HG03575 (cell line): ENCODE data around the gene CDH7.

Experiments
- ATAC-seq: cut with Tn5 transposase; IDR thresholded peaks from one replicate; pipeline ENCODE4 v1.9.1; 2021; ENCODE audit not compliant: unreplicated experiment, insufficient number of reproducible peaks, low FRiP score; ENCODE audit errors: extremely low read depth

The CDH7 gene, protein sequence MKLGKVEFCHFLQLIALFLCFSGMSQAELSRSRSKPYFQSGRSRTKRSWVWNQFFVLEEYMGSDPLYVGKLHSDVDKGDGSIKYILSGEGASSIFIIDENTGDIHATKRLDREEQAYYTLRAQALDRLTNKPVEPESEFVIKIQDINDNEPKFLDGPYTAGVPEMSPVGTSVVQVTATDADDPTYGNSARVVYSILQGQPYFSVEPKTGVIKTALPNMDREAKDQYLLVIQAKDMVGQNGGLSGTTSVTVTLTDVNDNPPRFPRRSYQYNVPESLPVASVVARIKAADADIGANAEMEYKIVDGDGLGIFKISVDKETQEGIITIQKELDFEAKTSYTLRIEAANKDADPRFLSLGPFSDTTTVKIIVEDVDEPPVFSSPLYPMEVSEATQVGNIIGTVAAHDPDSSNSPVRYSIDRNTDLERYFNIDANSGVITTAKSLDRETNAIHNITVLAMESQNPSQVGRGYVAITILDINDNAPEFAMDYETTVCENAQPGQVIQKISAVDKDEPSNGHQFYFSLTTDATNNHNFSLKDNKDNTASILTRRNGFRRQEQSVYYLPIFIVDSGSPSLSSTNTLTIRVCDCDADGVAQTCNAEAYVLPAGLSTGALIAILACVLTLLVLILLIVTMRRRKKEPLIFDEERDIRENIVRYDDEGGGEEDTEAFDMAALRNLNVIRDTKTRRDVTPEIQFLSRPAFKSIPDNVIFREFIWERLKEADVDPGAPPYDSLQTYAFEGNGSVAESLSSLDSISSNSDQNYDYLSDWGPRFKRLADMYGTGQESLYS

DNA sequence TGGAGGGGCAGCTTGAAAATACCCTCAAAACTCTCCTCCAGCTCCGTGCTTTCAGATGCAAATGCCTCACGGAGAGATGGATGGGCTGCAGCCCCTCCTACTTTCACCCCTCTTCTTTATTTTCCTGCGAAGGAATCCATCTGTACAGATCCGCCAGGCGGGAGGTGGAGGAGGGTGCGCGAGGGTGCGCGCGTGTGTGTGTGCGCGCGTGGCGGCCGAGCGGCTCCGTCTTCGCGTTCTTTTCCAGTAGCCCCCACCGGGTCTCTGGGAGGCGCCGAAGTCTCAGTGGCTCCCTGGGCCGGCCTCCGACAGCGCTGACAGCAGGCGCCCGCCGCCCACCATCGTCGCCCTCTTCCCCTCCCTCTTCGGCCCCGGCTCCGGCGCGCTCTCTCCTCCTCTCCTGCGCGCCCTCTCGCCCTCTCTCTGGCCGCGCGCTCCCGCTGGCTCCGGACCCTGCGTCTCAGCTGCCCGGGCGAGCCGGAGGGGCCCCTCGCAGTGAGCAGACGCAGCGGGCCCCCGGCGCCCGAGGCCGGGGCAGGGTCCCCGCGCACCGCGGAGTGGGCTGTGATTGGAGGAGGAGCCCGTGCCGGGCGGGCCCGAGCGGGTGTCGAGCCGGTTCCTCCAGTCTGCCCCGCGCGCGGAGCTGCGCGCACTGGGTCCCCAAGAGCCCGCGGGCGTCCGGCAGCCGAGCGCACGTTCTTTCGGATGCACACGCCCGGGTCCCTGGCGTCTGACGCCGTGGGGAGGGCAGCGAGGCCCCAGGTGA is at the start of gene CDH7:
Gene CDH7 (plus strand): TSS at position 624 of the 766 bp plus-strand sequence. CDS start 11,831 bp downstream, outside the sequence.
- no peak for ATAC-seq

- ATAC-seq = no peak
These were observed 46.8 kb upstream of the CDH7 start for GRCh38 chr18:65704046-65704445.

DNA sequence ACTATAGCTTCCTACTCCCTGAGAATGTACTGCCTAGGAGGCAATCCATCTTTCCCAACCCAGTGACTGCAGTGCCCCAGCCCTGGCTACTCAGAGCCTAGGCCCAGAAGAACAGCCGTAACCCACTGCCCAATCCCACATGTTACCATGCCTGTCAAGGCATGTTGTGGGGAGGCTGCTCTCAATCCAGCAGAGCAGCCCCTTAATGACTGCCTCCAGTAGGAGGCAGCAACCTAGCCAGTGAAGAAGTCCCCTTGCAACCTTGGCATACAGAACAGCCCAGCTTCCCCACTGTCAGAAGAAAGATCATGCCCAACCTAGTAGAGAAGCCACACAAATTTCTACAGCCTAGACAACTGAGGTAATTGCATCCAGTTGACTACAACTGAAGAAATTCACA is 44.2 kb upstream of the CDH7 start:
- no peak for ATAC-seq

DNA sequence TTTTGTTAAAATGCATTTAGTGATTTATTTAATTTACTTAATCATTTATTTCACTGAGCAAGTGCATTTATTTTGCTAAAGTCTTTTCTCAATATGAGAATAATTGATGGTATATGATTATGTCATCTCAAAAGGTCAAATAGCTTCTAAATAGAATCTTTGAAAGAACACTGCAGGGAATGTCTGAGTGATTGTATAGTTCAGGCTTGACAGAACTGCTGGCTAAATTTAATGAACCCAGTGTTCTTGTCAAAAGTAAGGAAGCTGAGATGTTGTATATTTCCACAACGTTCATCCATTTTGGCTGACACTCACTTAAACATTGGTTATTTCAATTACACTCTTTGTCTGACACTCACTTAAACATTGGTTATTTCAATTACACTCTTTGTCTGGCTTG is 39.3 kb upstream of the CDH7 start:
- ATAC-seq = no peak

GRCh38 chr18:65721619-65722018 is 29.2 kb upstream of the CDH7 start:
- ATAC-seq = no peak

DNA sequence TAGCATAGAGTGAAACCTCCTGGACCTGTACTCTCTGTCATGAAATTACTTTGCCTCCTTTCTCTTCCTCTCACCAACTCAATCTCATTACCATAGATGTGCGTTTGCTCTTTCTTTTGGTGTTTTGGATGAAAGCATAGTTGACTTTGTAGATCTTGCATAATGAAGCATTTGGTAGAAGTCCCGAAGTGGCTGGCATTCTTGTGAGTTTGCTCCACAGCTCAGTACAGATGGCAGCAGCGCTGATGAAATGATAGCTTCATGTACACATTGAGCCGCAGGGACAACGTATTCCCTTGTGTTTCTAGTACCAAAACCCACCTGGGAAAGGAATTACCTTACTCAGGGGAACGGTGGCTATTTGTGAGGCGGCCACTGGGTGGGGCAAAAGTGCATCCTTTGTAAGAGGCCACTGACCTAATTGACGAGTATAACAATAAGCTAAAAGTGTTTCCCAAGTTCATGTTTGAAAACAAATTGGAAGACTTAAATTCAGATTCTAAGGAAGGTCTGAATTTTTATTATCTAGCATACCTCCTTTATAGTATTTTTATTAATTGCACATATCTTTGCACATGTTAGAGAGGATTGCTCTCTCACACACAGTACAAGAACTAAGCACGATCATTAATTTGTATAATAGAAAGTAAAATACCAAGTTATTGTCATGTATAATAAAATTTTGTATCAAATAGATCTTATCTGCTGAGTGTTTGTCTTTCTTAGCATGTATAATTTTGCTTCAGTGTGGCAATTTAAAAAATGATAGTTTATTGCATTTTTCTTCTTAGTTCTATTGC is 25.4 kb upstream of the CDH7 start:
- no peak for ATAC-seq

- ATAC-seq = no peak
These were observed 15.7 kb upstream of the CDH7 start for GRCh38 chr18:65735155-65735554.

DNA sequence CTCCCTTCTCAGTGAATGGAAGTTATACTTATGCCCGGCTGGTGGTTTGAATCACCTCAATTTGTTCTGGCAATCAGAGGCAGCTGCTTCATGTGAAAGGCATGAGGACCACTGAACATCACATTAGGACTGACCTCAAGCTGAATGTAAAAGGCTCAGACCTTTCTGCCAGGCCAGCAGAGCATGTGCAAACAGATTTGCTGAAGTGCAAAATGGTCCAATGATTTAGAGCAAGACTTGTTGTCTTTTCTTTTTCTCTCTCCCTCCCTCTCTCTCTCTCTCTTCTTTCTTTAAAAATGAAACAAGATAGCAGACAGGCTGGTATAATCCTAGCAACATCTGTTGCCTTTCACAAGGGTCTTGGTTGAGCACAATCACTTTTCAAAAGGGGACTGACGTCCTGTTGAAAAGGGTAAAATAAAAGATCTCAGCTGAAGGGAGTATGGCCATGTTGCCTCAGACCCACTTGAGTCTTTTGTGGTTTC is 13.3 kb upstream of the CDH7 start:
- ATAC-seq = no peak

DNA sequence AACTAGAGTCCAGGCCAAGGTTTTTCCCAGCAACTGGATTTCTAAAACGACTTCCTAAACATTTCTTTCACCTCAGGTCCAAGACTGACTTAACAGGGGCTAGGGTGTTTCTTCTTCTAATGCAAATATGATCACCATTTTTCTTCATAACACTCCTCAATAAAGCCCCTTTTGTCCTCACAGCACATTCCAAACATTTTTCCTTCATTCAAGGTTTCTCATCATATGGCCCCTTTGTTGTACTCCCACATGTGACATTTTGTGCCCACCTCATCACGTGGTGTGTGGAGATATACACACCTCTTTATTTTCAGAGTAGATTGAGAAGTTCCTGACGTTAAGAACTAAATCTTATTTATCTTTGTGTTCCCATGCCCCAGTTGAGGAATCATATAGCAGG is 3.9 kb upstream of the CDH7 start:
- no peak for ATAC-seq

GRCh38 chr18:65748321-65748720 is 2.5 kb upstream of the CDH7 start:
- ATAC-seq = no peak

DNA sequence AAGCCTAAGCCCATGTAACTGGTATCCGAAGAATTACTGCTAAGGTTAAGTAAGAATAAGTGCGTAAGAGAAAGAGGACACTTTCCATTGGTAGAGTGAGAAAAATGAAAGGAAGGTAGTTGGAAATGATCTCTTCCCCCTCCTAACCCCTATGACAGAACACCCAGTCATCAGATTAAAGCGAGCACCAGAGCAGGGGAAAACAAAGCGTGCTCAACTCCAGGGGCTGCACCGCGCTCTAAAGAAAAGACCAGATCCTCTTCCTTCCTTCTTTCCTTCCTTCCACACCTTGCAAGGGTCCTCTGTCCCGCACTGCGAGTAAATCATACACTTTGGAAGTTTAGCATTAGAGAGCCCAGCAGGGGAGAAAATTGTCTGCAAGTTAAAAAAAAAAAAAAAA is 971 bp upstream of the CDH7 start:
- ATAC-seq = no peak

GRCh38 chr18:65751155-65752085 is 608 bp downstream of the CDH7 start:
- ATAC-seq = no peak

DNA sequence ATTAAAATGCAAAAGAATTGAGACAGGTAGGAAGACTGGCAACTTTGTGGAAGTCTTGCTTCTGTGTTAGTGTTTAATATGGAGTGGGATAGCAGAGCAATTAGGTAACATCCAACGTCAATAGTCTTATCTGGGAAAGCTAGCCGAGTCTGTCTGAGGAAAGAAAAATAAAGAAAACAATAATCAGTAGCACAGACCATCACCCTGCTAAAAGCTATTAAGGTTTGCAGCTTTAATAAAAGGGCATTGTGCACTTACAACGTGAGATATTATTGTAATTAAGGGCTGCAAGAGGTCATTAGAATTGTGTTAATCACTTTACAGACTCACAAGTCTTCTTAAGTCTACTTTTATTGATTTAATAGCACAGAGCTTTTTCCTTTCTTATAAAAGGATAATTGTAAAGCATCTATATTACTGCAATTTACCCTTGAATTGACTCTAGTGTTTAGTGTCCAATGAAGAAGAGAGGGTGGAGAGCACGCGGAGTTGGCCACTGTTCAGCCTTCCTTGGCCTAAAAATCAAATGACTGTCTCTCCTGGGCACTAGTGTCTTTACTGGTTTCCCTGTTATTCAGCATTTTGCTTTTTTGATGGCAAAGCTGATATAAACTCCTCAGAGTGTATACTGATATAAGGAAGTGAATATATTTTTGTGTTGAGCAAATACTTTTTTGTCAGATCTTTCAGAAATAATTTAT is 2.0 kb downstream of the CDH7 start:
- no peak for ATAC-seq

DNA sequence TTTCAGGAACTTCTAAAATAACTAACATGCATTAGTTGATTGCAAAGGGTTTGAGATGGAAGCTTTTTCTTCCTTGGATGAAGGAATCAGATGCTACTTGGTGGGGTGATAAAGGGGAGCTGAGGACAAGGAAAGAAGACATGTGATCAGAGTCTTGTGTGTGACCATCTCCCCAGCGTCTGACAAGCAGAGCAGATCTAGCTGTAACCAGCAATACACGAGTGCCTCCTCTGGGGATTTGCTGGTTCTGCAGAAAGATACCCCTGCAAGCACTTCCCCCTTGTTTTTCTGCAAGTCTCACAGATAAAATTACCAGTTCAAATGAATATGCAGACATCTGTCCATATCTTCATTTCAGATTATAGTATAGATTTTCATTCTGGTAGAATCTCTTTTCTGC is 2.7 kb downstream of the CDH7 start:
- no peak for ATAC-seq

GRCh38 chr18:65754121-65754520 is 3.3 kb downstream of the CDH7 start:
- no peak for ATAC-seq

GRCh38 chr18:65755616-65756015 is 4.8 kb downstream of the CDH7 start:
- no peak for ATAC-seq

DNA sequence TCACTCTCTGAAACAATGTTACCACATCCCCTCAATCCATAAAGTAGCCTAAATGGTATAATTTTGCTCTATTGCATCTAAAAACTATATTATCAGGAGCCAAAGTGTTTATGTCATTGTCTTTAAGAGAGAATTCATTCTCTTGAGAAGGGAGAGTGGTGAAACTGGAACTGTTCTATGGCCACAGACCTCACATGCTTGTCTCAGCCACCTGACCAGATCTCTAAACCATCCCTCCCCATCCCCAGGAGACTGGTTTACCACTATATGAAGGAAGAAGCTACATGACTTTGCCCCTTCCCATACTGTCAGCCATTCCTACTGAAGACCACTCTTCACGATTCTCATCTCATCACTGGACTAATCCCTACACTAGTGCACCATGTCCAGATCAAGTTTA is 9.6 kb downstream of the CDH7 start:
- ATAC-seq = no peak
